ENCODE measurements around the gene RAB22A.

Gene RAB22A

DNA sequence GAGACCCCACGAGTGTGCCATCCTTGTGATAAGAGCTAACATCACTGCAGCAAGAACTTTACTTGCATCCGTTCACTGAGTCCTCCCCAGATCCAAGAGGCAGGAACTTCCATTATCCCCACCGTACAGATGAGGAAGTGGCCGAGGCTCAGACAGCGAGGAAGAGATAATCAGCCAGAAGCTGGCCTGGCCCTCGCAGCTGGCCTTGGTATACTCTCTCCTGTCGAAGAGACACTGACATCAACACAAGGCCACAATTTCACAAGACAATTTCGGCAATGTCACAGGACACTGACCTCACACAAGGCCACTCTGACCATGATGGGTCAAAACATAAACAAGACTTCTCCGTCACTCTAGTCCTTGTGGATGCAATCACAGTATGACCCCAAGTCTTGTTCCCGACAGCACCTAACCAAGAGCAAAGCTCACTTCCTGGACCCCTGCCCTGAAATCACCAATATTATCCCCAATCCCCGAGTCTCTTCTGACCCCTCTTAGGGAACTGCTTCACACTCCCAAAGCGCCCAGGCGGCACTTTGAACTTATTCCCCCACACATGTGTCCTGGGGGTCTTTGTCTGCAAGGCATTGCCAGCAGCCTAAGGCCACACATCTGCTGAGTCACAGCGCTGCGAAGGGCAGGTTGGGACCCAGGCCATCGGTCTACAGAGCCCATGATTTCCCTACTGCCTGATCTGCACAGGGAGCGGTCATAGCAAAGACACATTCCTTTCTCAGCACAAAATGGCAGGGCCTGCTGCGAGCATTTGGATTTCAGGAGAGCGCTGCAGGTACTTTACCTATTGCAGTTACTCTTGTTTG is 64.7 kb downstream of the RAB22A start:
- no peak for TF ChIP-seq CTCF (IDR thresholded peaks at IDR 0.05; ENCODE audit: insufficient read depth, missing control alignments)
- FAIRE-seq, result no peak
- DNase-seq (ENCODE audit: insufficient read length, low spot score), result no peak

GRCh38 chr20:58374906-58375758 is 65.6 kb downstream of the RAB22A start:
- TF ChIP-seq CTCF (IDR thresholded peaks at IDR 0.05; ENCODE audit: insufficient read depth, missing control alignments), result no peak
- FAIRE-seq (no peak), DNase-seq (ENCODE audit: insufficient read length, low spot score) (no peak)

- no peak for TF ChIP-seq CTCF (IDR thresholded peaks at IDR 0.05; ENCODE audit: insufficient read depth, missing control alignments)
- DNase-seq (ENCODE audit: insufficient read length, low spot score) (no peak), FAIRE-seq (no peak)
Observed at GRCh38 chr20:58375759-58376352, 66.3 kb downstream of the RAB22A start.

DNA sequence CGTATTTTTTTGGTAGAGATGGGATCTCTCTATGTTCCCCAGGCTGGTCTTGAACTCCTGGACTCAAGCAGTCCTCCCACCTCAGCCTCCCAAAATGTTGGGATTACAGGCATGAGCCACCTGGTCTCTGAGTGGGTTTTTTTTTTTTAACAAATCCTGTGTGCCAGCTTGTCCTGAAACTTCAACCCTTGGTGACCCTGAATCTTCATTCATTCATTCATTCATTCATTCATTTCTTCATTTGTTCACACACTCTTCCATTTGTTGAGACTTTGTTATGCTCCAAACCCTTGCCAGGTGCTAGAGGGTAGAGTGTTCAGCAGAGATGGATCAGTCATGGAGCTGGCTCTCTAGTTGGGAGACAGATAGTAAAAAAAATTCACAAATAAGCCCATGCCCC is 67.5 kb downstream of the RAB22A start:
- no peak for FAIRE-seq
- no peak for DNase-seq (ENCODE audit: insufficient read length, low spot score)
- TF ChIP-seq CTCF (IDR thresholded peaks at IDR 0.05; ENCODE audit: insufficient read depth, missing control alignments), result no peak

DNA sequence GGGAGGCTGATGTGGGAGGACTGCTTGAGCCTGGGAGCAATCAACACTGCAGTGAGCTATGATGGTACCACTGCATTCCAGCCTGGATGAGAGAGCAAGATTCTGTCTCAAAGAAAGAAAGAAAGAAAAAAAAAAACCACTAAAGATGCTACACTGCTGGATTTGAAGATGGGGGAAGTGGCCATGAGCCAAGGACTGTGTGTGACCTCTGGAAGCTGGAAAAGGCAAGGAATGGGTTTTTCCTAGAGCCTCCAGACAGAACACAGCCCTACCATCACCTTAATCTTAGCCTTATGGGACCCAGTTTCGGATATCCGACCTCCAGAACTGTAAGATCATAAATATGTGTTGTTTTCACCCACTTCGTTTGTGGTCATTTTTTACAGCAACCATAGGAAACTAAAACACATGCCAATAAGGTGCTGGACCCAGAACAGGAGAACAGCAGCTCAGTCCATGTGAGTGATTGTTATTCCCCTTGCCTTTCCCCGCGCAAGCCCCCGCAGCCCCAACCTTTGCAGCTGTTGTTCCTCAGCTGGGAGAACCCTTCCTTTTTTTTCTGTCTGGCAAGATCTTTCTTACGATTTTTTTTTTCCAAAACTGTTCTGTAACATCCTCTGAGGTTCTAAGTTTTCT is 68.4 kb downstream of the RAB22A start:
- DNase-seq (ENCODE audit: insufficient read length, low spot score), result no peak
- no peak for FAIRE-seq

DNA sequence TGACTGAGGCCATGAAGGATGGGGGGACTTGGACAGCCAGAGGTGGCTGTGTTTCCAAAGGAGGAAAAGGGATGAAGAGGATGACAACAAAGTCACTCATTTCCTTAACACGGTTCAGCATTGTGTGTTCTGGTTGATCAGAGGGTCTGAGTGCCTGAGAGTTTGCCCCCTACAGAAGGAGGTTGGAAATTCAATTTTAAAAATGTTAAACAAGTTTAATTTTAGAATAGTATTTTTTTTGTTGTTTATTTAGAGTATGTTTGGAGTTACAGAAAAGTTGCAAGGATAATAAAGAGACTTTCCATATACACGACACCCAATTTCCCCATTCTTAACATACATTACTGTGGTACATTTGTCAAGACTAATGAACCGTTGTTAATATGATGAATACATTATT is 69.2 kb downstream of the RAB22A start:
- FAIRE-seq (no peak), DNase-seq (ENCODE audit: insufficient read length, low spot score) (no peak)
- no peak for TF ChIP-seq CTCF (IDR thresholded peaks at IDR 0.05; ENCODE audit: insufficient read depth, missing control alignments)

More for the DNA sequence above, 68.4 kb downstream of the RAB22A start:
- TF ChIP-seq CTCF (IDR thresholded peaks at IDR 0.05; ENCODE audit: insufficient read depth, missing control alignments), result no peak
